GM21360 (cell line): ENCODE data around the gene RALGDS.

Experiments
- ATAC-seq: cut with Tn5 transposase; IDR thresholded peaks from one replicate; pipeline ENCODE4 v1.9.1; 2021; ENCODE audit warnings: mild to moderate bottlenecking, moderate library complexity; ENCODE audit not compliant: unreplicated experiment

RALGDS gene

DNA sequence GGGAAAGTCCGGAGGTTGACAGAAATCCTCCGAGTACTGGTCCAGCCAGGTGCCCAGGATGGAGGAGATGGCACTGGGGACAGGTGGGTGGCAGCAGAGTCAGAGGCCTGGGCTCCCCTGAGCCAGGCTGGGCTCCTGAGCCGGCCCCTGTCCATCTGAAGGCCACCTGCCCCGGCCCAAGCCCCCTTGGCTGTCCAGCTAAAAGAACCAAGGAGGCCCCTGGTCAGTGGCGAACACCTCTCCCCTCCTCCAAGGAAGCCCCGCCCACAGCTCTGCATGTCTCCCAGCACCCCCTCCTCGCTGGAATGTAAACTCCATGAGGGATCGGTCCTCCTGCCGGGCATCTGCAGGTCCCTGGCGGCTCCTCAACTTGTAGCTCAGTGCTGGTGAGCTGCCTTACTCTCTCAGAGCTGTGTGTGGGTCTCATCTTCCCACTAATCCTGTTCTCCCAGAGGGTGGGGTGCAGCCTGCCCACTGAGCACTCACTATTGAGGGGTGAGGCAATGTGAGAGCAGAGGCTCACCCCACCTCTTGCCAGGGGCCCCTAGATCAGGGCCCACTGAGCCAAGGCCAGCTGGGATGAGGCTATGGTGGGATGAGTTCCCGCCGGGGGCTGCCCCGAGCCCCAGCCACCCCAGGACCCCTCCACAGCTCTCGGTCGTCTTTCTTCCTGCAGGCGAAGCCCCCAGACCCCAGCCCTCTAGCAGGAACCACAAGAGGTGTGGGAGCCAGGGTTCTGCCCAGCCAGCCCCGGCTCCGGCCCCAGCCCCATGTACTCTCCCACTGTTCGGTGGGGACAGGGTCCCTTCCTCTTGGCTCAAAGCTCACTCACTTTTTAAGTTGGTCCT is 12.0 kb downstream of the RALGDS start:
- no peak for ATAC-seq

DNA sequence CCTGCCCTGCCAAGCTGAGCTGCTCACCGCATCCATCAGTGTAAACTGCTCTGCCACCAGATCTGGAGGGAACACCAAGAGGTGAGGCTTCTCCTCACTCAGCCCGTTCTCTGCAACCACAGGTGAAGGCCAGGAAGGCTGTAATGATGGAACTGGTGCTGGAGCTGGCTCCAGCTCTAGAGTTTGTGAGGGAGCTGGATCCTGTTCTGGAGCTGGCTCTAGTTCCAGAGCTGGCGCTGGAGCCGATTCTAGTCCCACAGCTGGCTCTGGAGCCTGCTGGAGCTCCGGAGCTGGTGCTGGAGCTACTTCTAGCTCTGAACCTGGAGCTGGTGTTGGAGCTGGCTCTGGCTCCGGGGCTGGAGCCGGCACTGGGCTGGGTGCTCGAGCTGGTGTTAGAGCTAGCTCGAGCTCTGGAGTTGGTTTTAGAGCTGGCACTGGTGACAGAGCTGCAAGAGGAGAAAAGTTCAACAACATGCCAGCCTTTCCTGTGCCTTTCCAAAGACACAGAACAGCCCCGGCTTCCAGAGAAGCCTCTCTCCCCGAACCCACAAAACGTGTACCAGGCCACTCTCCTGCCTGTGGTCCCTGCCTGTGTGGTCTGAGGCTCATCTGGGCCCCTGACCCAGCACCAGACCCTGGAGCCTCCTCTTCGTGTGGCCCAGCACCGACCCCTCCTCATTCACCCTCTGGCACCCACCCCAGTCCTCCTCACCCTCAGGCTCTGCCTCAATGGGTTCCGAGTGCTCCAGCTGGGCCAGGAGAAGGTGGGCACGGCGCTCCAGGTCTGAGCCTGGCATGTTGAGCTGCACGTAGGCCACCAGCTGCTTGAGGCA is 12.9 kb downstream of the RALGDS start:
- ATAC-seq = no peak

DNA sequence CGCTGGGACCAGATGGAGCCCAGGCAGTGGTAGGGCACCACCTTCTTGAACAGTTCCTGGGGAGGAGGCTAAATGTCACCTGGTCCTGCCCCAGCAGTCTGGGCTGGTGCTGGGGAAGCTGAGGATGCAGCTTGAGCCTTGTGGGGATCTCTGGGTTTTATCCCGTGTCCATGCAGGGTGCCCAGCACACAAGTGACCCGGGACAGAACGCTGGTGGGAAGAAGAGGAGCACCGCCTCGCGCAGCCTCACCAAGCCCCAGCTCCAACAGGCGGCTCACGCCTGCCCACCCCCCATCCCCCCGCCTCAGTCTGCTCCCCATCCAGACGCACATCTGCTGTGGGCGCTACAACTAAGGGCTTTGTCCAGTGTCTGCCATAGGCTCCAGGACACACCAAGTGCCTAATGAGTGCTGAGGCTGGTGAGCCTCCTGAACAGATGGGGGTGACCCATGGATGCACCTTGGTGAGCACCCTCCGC is 13.8 kb downstream of the RALGDS start:
- no peak for ATAC-seq

DNA sequence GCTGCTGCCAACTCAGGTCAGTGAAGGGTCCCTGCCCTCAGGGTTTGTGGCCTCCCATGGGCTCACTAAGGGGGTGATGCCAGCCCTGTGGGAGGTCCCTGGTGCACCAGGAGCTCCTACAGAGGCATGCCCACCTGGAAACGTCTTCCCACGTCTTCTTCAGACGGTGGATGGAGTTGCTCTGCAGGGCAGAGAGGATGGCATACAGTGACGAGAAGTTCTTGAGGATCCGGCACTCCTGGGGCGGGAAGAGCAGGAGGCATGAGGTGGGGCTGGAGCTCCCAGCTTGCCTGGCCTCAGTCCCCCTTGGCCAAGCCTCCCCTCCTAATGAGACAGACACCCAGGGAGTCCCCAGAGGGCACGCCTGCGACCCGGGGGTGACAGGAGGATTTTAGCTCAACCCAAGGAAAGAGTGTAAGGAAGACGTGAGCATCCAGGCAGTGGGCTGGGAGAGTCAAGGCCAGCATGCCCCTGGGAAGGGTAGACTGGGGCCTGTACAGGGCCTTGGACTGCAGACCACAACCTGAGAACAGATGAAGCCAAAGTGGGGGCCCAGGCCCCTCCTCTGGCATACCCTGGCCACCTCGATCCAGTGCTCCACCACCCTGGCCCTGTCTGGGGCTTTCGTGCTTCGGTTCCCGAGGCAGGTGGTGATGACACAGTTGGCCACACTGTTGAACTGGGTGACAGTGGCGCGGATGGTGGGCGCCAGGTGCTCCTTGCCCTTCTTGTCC is 14.4 kb downstream of the RALGDS start:
- ATAC-seq = no peak

DNA sequence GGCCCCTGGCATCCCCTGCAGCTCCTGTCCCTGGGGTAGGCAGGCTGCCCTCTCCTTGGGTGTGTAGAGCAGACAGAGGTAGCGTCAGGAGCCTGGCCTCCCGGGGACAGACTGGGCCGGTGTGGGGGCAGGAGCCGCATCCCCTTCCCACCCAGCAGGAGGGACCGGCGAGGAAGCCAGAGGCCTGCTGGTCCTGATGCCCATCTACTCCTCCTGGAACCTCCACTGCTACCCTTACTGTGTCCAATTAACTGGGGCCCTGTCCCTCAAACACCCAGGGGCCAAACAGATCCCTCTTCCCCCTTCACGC is 15.6 kb downstream of the RALGDS start:
- no peak for ATAC-seq

- no peak for ATAC-seq
Measured at GRCh38 chr9:133104718-133105460, 16.2 kb downstream of the RALGDS start.

- ATAC-seq = no peak
Measured at GRCh38 chr9:133103987-133104505, 17.0 kb downstream of the RALGDS start.

DNA sequence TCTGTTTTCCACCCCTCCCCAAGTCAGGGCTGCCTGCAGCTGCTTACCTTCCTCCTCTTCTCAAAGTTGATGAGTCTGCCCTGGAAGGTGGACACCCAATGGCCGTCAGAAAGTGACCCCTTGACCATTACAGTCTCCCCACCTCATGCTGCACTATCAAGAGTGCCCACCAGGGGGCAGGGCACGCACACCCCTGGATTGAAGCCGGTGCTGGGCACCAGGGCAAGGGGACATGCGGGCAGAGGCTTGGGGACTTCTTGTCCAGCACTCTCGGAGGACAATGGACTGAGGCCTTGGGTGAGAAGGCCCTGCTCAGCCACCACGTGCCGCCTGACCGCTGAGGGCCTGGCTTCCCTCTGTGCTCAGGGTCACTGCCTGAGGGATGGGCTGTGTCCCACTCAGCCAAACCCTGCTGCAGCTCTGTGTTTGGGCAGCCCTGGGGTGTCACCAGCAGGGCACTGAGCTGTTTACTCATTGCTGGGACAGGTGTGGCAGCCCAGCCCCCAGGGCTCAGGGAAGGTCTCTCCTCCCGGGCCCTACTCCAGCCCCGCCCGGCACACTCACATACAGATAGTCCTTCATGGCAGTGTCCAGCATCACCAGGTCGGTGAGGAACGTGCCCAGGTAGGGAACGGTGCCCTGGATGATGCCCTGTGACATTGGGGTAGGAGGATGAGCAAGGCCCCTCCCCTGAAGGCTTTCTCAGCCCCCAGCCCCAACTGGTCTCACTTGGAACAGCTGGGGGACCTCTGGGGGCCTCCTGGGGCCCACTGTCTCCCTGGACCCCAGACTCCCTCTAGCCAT is 17.7 kb downstream of the RALGDS start:
- ATAC-seq = no peak

- ATAC-seq = no peak
Measured at GRCh38 chr9:133102190-133103021, 18.6 kb downstream of the RALGDS start.

GRCh38 chr9:133101356-133102189 is 19.5 kb downstream of the RALGDS start:
- ATAC-seq = no peak

GRCh38 chr9:133100506-133101355 is 20.3 kb downstream of the RALGDS start:
- ATAC-seq = no peak

DNA sequence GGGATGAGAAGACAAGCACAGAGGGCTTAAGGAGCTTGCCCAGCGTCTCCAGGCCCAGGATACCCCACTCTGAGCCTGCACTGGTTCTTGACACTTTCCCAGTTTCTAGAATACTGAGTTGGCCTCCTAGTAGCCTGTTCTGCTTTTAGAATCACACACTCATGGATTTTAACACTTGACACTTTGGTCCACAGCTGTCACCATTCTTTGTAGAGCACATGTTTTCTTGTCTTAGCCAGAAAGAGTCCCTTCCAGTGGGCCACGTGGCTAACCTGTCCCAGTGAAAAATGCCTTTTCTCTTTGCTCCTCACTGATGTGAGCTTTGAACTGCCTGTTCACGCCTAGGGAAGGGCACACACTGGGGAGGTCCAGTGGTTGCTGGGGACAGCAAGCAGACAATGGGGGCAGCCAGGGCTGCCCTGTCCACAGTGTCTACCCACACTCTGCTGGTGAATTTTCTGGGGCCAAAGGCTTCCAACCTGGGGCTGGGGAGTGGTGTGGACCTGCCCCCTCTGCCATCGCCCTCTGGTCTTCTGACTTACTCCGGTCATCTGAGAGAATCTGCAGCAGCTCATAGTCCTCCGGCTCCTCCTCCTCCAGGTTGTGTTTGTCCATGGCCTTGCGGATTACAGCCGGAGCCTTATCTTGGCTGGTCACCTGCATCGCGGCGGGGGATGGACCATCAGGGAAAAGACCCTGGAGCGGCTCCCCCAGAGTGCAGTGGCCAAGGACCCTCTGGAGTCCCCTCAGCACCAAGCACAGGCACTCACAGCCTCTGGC is 21.1 kb downstream of the RALGDS start:
- no peak for ATAC-seq

- ATAC-seq = no peak
Measured at GRCh38 chr9:133098871-133099270, 22.2 kb downstream of the RALGDS start.

GRCh38 chr9:133098104-133098754 is 22.8 kb downstream of the RALGDS start:
- ATAC-seq = no peak

DNA sequence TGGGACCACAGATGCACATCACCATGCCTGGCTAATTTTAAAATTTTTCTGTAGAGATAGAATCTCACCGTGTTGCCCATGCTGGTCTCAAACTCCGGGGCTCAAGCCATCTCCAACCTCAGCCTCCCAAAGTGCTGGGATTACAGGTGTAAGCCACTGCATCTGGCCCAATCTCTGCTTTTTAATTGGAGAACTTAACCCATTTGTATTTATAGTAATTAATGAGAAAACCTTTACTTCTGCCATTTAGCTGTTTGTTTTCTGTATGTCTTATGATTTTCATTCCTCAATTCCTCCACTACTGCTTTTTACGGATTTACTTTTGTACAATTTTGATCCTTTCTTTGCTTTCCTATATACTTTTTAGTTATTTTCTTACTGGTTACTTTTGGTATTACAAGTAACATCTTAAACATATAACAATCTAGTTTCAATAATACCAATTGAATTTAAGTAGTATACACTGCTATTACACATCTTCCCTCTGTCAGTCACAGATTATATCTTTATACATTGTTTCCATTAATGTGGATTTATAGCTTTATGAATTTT is 26.1 kb downstream of the RALGDS start:
- ATAC-seq = no peak
